ENCODE measurements around the gene NCAM1. TPM values are rescaled to one million over a fixed set of nuclear protein-coding genes. Genes with fewer than 3 reads are reported as not detected.

The NCAM1 gene
- total RNA-seq, 1 experiment from 2014 or later, result 3.7 TPM

GRCh38 chr11:113152500-113152899 lies 191.3 kb downstream of the NCAM1 start:
- Mint-ChIP-seq H3K36me3 (ENCODE audit: insufficient read depth, unreplicated experiment) (no peaks in the 10 kb centered on the region), H3K27me3 (ENCODE audit: unreplicated experiment) (peaks cover 32% of the 10 kb centered on the region)

GRCh38 chr11:113153847-113154246 lies 192.6 kb downstream of the NCAM1 start:
- H3K9me3 Mint-ChIP-seq (ENCODE audit: low read depth, unreplicated experiment), result no peaks in the 10 kb centered on the region
- no peak for TF ChIP-seq CTCF (IDR thresholded peaks at IDR 0.05; ENCODE audit: unreplicated experiment)
- CTCF ChIA-PET, result no interaction called here
- no TSS peak for BruUV-seq (replicated peaks)
- H3K27ac Mint-ChIP-seq (ENCODE audit: unreplicated experiment), result no peak overlapping the region
- no peaks in the 10 kb centered on the region for H3K4me1 Mint-ChIP-seq (ENCODE audit: low read depth, unreplicated experiment)
- no peaks in the 10 kb centered on the region for H3K36me3 Mint-ChIP-seq (ENCODE audit: insufficient read depth, unreplicated experiment)
- no peak for DNase-seq
- intact Hi-C loops (cut with micrococcal nuclease; ENCODE audit: unreplicated experiment), result no loop called here
- H3K27me3 Mint-ChIP-seq (ENCODE audit: unreplicated experiment), result peaks cover 24% of the 10 kb centered on the region
- H3K4me3 Mint-ChIP-seq (ENCODE audit: low read depth, unreplicated experiment), result no peak overlapping the region

More at GRCh38 chr11:113152500-113152899, 191.3 kb downstream of the NCAM1 start:
- Mint-ChIP-seq H3K4me1 (ENCODE audit: low read depth, unreplicated experiment) (no peaks in the 10 kb centered on the region), H3K9me3 (ENCODE audit: low read depth, unreplicated experiment) (no peaks in the 10 kb centered on the region), H3K4me3 (ENCODE audit: low read depth, unreplicated experiment) (no peak overlapping the region), H3K27ac (ENCODE audit: unreplicated experiment) (no peak overlapping the region)
- CTCF ChIA-PET, result no interaction called here
- DNase-seq, result no peak
- no peak for TF ChIP-seq CTCF (IDR thresholded peaks at IDR 0.05; ENCODE audit: unreplicated experiment)
- intact Hi-C loops (cut with micrococcal nuclease; ENCODE audit: unreplicated experiment), result no loop called here
- BruUV-seq (replicated peaks), result no TSS peak

GRCh38 chr11:113159988-113160807 lies 199.0 kb downstream of the NCAM1 start:
- TF ChIP-seq CTCF (IDR thresholded peaks at IDR 0.05; ENCODE audit: unreplicated experiment), result no peak
- Mint-ChIP-seq H3K36me3 (ENCODE audit: insufficient read depth, unreplicated experiment) (no peaks in the 10 kb centered on the region), H3K27ac (ENCODE audit: unreplicated experiment) (no peak overlapping the region), H3K4me3 (ENCODE audit: low read depth, unreplicated experiment) (no peak overlapping the region), H3K4me1 (ENCODE audit: low read depth, unreplicated experiment) (no peaks in the 10 kb centered on the region), H3K9me3 (ENCODE audit: low read depth, unreplicated experiment) (no peaks in the 10 kb centered on the region), H3K27me3 (ENCODE audit: unreplicated experiment) (peaks cover 25% of the 10 kb centered on the region)
- BruUV-seq (replicated peaks), result no TSS peak
- no peak for DNase-seq
- CTCF ChIA-PET, result no interaction called here
- intact Hi-C loops (cut with micrococcal nuclease; ENCODE audit: unreplicated experiment), result no loop called here

- Mint-ChIP-seq H3K9me3 (ENCODE audit: low read depth, unreplicated experiment) (no peaks in the 10 kb centered on the region), H3K27me3 (ENCODE audit: unreplicated experiment) (peaks cover 26% of the 10 kb centered on the region), H3K27ac (ENCODE audit: unreplicated experiment) (no peak overlapping the region), H3K36me3 (ENCODE audit: insufficient read depth, unreplicated experiment) (no peaks in the 10 kb centered on the region), H3K4me1 (ENCODE audit: low read depth, unreplicated experiment) (no peaks in the 10 kb centered on the region), H3K4me3 (ENCODE audit: low read depth, unreplicated experiment) (no peak overlapping the region)
- intact Hi-C loops (cut with micrococcal nuclease; ENCODE audit: unreplicated experiment), result no loop called here
- no peak for DNase-seq
- CTCF ChIA-PET, result no interaction called here
- TF ChIP-seq CTCF (IDR thresholded peaks at IDR 0.05; ENCODE audit: unreplicated experiment), result no peak
- no TSS peak for BruUV-seq (replicated peaks)
Measured at GRCh38 chr11:113160808-113161124, 199.5 kb downstream of the NCAM1 start.

Measured in Calu3 (cell line).